Upper lobe of right lung (tissue), 1 donor: ENCODE data around the gene MNS1. TPM values are rescaled to one million over a fixed set of nuclear protein-coding genes. Genes with fewer than 3 reads are reported as not detected.

Experiments
- ATAC-seq: fragments of 200-7000 bp; cut with Tn5 transposase; one replicate; pipeline ENCODE4 v1.9.1; 2020; ENCODE audit warnings: mild to moderate bottlenecking, moderate library complexity
- DNase-seq: peaks from one replicate; pipeline ENCODE4 v3.0.0-alpha.2; 2020
- H3K27ac ChIP-seq: fragments of 200-600 bp; one replicate; pipeline ENCODE4 v1.8.0; 2022
- H3K27me3 ChIP-seq: fragments of 200-600 bp; one replicate; pipeline ENCODE4 v1.8.0; 2022; ENCODE audit warnings: mild to moderate bottlenecking
- H3K36me3 ChIP-seq: fragments of 200-600 bp; one replicate; pipeline ENCODE4 v1.8.0; 2022
- H3K4me1 ChIP-seq: fragments of 200-600 bp; one replicate; pipeline ENCODE4 v1.8.0; 2022
- H3K4me3 ChIP-seq: fragments of 200-600 bp; one replicate; pipeline ENCODE4 v1.8.0; 2022; ENCODE audit warnings: mild to moderate bottlenecking
- H3K9me3 ChIP-seq: fragments of 200-600 bp; one replicate; pipeline ENCODE4 v1.8.0; 2022
- intact Hi-C: fragments of 100-400 bp; cut with DNase I; formaldehyde crosslinking; loops from one replicate; pipeline ENCODE4 v1.11.0; 2022
- total RNA-seq: library from RNA; stranded (reverse); fragmentation: NEBNext Ultra II Directional; extraction: Animal tissue kit (Norgen Biotek cat#: 25700); gene quantifications from one replicate; pipeline ENCODE4 v1.2.1, GENCODE V29; 2021
- TF ChIP-seq, protein P1 (sequence below): fragments of 200-600 bp; IDR thresholded peaks from one replicate; pipeline ENCODE4 v1.8.0; 2022; ENCODE audit warnings: antibody characterized with exemption
- donor health status: DM: no; HTN: yes; CAD: no; lungs with severe emphysema.

MNS1 gene
- total RNA-seq, 1 donor from 2014 or later = 0.58 TPM

DNA sequence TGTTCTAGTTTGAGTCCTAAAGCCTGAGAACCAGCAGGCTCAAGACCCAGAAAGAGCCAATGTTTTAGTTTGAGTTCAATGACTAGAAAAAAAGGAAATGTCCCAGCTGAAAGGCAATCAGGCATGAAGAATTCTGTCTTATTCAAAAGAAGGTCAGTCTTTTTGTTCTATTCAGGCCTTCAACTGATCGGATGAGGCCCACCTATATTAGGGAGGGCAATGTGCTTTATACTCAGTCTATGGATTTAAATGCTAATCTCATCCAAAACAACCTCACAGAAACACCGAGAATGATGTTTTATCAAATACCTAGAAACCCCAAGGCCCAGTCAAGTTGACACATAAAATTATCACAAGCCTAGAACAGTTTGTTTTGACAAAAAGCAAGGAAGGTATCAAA, 4.0 kb downstream of the MNS1 start:
- H3K9me3 ChIP-seq = no peaks in the 10 kb centered on the region
- ATAC-seq = no peak
- TF ChIP-seq, protein P1, sequence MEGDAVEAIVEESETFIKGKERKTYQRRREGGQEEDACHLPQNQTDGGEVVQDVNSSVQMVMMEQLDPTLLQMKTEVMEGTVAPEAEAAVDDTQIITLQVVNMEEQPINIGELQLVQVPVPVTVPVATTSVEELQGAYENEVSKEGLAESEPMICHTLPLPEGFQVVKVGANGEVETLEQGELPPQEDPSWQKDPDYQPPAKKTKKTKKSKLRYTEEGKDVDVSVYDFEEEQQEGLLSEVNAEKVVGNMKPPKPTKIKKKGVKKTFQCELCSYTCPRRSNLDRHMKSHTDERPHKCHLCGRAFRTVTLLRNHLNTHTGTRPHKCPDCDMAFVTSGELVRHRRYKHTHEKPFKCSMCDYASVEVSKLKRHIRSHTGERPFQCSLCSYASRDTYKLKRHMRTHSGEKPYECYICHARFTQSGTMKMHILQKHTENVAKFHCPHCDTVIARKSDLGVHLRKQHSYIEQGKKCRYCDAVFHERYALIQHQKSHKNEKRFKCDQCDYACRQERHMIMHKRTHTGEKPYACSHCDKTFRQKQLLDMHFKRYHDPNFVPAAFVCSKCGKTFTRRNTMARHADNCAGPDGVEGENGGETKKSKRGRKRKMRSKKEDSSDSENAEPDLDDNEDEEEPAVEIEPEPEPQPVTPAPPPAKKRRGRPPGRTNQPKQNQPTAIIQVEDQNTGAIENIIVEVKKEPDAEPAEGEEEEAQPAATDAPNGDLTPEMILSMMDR = no peak

DNA sequence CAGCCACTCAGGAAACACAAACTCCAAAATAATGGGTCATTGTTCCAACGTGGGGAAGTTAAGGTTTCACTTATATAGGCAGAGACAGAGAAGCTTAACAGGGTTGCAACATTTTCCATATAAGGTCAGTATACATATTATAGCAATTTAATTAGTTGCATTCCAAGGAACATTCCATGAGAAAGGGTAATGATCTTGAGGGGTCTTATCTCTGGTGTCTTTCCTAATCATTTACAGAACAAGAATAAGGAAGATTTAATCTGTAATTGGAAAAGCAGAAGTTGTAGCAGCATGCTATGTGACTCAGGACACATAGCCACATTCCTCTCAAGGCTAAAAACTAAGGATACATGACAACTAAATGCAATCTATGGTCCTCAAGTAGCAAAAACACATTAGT, 4.9 kb downstream of the MNS1 start:
- TF ChIP-seq, protein P1 = no peak
- no peak overlapping the region for H3K4me3 ChIP-seq
- no peaks in the 10 kb centered on the region for H3K4me1 ChIP-seq
- no peak for DNase-seq
- H3K27me3 ChIP-seq = no peaks in the 10 kb centered on the region
- no peaks in the 10 kb centered on the region for H3K9me3 ChIP-seq
- H3K27ac ChIP-seq = no peak overlapping the region
- no peak for ATAC-seq
- no peaks in the 10 kb centered on the region for H3K36me3 ChIP-seq
- intact Hi-C loops = no loop called here

More for the DNA sequence above, 4.0 kb downstream of the MNS1 start:
- H3K4me3 ChIP-seq = no peak overlapping the region
- DNase-seq = no peak
- H3K27ac ChIP-seq = no peak overlapping the region
- no peaks in the 10 kb centered on the region for H3K27me3 ChIP-seq
- intact Hi-C loops = no loop called here
- H3K4me1 ChIP-seq = no peaks in the 10 kb centered on the region
- H3K36me3 ChIP-seq = no peaks in the 10 kb centered on the region

DNA sequence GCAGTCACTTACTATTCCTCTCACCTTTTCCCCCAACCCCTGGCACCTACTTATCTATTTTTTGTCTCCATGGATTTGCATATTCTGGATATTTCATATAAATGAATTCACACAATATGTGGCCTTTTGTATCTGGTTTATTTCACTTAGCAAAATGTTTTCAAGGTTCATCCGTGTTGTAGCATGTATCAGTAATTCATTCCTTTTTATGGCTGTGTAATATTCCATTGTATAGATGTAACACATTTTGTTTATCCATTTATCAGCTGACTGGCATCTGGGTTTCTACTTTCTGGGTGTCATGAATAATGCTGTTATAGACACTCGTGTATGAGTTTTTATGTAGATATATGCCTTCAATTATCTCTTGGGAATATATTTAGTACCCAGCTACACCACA, 5.8 kb downstream of the MNS1 start:
- Histone ChIP-seq H3K4me1 (no peaks in the 10 kb centered on the region), H3K27me3 (no peaks in the 10 kb centered on the region), H3K36me3 (no peaks in the 10 kb centered on the region), H3K4me3 (no peak overlapping the region), H3K27ac (no peak overlapping the region), H3K9me3 (no peaks in the 10 kb centered on the region)
- intact Hi-C loops = no loop called here
- TF ChIP-seq, protein P1 = no peak
- no peak for DNase-seq
- no peak for ATAC-seq

DNA sequence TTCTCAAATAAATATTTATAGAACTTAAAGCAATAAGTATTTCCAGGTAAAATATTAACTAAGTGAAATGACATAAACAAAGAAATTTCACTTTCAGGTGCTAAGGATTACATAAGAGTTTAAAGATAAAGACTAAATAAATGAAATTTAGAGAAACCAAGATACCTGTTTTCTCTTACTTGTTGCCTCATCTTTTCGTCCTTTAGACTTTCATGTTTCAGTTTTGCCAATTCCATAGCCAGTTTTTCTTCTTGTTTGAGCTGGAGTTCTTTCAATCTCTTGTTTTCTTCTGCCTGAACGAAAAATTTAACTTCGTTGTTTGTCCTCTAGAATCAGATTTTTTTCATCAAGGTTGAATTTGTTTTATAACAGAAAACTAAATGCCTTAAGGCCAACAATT, 8.7 kb downstream of the MNS1 start:
- no peaks in the 10 kb centered on the region for H3K9me3 ChIP-seq
- ATAC-seq (no peak), DNase-seq (no peak)
- H3K4me3 ChIP-seq = no peak overlapping the region
- H3K4me1 ChIP-seq = no peaks in the 10 kb centered on the region
- no peak overlapping the region for H3K27ac ChIP-seq
- H3K36me3 ChIP-seq = no peaks in the 10 kb centered on the region
- H3K27me3 ChIP-seq = no peaks in the 10 kb centered on the region
- intact Hi-C loops = no loop called here
- TF ChIP-seq, protein P1 = no peak

DNA sequence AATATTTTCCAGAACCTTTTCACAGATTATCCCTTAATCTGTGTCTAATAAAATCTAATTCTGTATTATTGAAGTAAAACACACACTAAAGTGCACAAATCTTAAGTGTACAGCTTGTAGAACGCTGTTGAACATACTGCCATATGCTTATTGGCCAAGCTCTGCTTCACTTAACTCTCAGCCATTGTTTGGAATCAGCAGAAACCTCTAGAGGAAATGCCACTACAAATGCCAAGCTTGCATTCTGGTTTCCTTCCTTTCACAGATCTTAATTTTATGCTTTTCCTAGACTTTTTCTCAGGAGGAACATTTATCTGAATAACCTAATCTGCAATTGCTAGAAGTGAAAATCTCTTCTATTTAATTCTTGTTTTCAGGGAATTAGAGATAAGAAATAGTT, 10.1 kb downstream of the MNS1 start:
- Histone ChIP-seq H3K27me3 (no peaks in the 10 kb centered on the region), H3K4me1 (no peaks in the 10 kb centered on the region), H3K4me3 (no peak overlapping the region), H3K9me3 (no peaks in the 10 kb centered on the region), H3K36me3 (no peaks in the 10 kb centered on the region), H3K27ac (no peak overlapping the region)
- ATAC-seq (no peak), DNase-seq (no peak)
- TF ChIP-seq, protein P1 = no peak
- intact Hi-C loops = no loop called here

DNA sequence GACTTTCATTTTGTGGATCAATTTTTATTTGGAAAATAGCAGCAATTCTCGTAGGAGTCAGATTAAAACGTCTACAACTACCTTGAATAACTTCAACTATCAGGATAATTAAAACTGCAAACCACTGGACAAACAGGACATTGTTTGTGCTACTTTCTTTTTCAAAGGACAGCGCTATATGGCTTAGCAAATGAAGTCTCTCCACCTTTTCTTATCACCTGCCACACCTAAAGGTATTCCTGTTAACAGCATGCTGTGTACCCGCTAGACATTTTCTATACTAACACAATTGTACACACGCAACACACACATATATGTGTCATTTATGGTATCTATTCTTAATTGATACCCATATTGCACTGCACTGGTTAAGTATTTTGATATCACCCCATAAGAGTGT, 19.2 kb downstream of the MNS1 start:
- ATAC-seq (no peak), DNase-seq (no peak)
- Histone ChIP-seq H3K27ac (no peak overlapping the region), H3K36me3 (no peaks in the 10 kb centered on the region), H3K27me3 (no peaks in the 10 kb centered on the region), H3K9me3 (no peaks in the 10 kb centered on the region), H3K4me1 (no peaks in the 10 kb centered on the region), H3K4me3 (no peak overlapping the region)
- TF ChIP-seq, protein P1 = no peak
- intact Hi-C loops = no loop called here
